Mucosa of stomach (tissue), 1 donor: Measurements from ENCODE around the gene MSH6.

Source experiments
- H3K27me3 ChIP-seq: one replicate; pipeline ENCODE4 v1.7.0; 2013; ENCODE audit warnings: mild to moderate bottlenecking, low read length; ENCODE audit not compliant: control insufficient read depth, insufficient read depth
- H3K36me3 ChIP-seq: one replicate; pipeline ENCODE4 v1.7.0; 2013; ENCODE audit warnings: low read length; ENCODE audit not compliant: control insufficient read depth, insufficient read depth
- H3K4me1 ChIP-seq: one replicate; pipeline ENCODE4 v1.7.0; 2013; ENCODE audit warnings: mild to moderate bottlenecking, low read length; ENCODE audit not compliant: control insufficient read depth, insufficient read depth
- H3K4me3 ChIP-seq: one replicate; pipeline ENCODE4 v1.7.0; 2013; ENCODE audit warnings: low read length
- H3K9ac ChIP-seq: one replicate; pipeline ENCODE4 v1.7.0; 2013; ENCODE audit warnings: mild to moderate bottlenecking, low read length, moderate library complexity
- H3K9me3 ChIP-seq: one replicate; pipeline ENCODE4 v1.7.0; 2013; ENCODE audit warnings: mild to moderate bottlenecking, low read length, moderate library complexity; ENCODE audit not compliant: control insufficient read depth
- donor health status: Pancreatic carcinoma.

The MSH6 gene, protein sequence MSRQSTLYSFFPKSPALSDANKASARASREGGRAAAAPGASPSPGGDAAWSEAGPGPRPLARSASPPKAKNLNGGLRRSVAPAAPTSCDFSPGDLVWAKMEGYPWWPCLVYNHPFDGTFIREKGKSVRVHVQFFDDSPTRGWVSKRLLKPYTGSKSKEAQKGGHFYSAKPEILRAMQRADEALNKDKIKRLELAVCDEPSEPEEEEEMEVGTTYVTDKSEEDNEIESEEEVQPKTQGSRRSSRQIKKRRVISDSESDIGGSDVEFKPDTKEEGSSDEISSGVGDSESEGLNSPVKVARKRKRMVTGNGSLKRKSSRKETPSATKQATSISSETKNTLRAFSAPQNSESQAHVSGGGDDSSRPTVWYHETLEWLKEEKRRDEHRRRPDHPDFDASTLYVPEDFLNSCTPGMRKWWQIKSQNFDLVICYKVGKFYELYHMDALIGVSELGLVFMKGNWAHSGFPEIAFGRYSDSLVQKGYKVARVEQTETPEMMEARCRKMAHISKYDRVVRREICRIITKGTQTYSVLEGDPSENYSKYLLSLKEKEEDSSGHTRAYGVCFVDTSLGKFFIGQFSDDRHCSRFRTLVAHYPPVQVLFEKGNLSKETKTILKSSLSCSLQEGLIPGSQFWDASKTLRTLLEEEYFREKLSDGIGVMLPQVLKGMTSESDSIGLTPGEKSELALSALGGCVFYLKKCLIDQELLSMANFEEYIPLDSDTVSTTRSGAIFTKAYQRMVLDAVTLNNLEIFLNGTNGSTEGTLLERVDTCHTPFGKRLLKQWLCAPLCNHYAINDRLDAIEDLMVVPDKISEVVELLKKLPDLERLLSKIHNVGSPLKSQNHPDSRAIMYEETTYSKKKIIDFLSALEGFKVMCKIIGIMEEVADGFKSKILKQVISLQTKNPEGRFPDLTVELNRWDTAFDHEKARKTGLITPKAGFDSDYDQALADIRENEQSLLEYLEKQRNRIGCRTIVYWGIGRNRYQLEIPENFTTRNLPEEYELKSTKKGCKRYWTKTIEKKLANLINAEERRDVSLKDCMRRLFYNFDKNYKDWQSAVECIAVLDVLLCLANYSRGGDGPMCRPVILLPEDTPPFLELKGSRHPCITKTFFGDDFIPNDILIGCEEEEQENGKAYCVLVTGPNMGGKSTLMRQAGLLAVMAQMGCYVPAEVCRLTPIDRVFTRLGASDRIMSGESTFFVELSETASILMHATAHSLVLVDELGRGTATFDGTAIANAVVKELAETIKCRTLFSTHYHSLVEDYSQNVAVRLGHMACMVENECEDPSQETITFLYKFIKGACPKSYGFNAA (N-terminal part only)

DNA sequence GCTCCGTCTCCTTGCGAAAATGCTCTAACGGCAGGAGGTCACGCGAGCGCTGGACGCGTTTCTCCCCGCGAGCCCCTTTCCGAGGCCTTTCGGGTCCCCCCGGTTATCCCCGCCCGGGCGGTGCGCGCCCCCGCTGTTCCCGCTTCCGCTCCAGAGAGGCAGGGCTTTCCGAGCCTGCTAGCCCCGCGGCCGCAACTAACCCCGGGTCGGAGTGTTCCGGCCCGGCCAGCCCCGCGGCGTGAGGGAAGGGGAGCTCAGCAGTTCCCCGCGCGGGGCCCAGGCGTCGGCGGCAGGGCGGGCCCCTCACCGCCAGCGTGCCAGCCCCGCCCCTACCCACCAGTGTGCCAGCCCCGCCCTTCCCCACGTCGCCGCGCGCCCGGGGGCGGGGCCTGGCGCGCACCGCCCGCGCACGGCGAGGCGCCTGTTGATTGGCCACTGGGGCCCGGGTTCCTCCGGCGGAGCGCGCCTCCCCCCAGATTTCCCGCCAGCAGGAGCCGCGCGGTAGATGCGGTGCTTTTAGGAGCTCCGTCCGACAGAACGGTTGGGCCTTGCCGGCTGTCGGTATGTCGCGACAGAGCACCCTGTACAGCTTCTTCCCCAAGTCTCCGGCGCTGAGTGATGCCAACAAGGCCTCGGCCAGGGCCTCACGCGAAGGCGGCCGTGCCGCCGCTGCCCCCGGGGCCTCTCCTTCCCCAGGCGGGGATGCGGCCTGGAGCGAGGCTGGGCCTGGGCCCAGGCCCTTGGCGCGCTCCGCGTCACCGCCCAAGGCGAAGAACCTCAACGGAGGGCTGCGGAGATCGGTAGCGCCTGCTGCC, at the start of gene MSH6:
Gene MSH6 (plus strand): TSS at position 475 of the 815 bp plus-strand sequence. CDS start 89 bp downstream, at position 564.
- no peaks in the 10 kb centered on the region for H3K4me1 ChIP-seq
- H3K9me3 ChIP-seq = no peaks in the 10 kb centered on the region
- H3K27me3 ChIP-seq = no peaks in the 10 kb centered on the region
- peak within 1 kb of the TSS; percentile 70 for H3K9ac ChIP-seq
- peak within 1 kb of the TSS; percentile 67 for H3K4me3 ChIP-seq
- no peaks in the 10 kb centered on the region for H3K36me3 ChIP-seq

DNA sequence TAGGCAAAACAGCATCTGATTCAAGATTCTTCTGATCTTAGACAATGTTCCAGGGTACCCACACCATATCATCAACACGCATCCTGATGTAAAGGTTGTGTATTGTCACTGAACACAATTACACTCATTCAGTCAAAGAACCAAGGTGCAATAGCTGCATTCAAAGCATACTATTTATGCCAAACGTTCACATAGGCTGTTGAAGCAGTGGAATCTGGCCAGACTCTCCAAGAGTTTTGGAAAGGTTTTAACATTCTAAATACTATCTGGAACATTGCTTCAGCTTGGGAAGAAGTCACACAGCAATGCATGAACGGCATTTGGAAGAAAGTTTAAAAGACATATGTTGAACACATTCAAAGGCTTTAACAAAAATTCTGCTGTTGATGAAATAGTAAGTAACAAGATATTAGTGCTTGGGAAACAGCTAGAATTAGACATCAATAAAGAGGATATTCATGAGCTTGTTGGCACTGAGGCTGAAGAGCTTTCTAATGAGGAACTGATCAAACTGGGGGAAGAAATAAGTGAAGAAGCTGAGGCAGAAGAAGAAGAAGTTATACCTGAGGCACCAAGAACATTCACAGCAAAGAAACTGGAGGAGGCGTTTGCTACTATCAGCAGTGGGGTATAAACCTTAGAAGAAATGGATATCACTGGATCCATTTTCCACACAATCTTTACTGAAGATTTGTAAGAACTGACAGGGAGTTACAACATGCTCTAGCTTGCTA, 47.6 kb upstream of the MSH6 start:
- no peaks in the 10 kb centered on the region for H3K27me3 ChIP-seq
- H3K9ac ChIP-seq = no peak overlapping the region
- no peaks in the 10 kb centered on the region for H3K9me3 ChIP-seq
- H3K4me1 ChIP-seq = no peaks in the 10 kb centered on the region
- no peak overlapping the region for H3K4me3 ChIP-seq
- no peaks in the 10 kb centered on the region for H3K36me3 ChIP-seq

DNA sequence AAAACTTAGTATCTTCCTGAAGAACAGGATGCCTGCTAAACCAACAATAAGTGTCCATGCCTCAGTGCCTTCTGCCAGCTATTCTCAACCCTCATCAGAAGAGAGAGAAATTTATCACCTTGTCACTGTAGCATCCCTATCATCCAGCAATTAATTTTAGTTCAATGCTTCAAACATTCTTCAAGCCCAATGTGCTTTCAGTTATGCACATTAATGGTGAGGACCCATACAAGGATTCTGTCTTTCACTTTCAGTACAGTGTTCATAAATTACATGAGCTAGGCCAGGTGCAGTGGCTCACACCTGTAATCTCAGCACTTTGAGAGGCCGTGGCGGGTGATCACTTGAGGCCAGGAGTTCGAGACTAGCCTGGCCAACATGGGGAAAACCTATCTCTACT, 47.0 kb upstream of the MSH6 start:
- Histone ChIP-seq H3K9ac (no peak overlapping the region), H3K36me3 (no peaks in the 10 kb centered on the region), H3K4me3 (no peak overlapping the region), H3K4me1 (no peaks in the 10 kb centered on the region), H3K9me3 (no peaks in the 10 kb centered on the region), H3K27me3 (no peaks in the 10 kb centered on the region)

DNA sequence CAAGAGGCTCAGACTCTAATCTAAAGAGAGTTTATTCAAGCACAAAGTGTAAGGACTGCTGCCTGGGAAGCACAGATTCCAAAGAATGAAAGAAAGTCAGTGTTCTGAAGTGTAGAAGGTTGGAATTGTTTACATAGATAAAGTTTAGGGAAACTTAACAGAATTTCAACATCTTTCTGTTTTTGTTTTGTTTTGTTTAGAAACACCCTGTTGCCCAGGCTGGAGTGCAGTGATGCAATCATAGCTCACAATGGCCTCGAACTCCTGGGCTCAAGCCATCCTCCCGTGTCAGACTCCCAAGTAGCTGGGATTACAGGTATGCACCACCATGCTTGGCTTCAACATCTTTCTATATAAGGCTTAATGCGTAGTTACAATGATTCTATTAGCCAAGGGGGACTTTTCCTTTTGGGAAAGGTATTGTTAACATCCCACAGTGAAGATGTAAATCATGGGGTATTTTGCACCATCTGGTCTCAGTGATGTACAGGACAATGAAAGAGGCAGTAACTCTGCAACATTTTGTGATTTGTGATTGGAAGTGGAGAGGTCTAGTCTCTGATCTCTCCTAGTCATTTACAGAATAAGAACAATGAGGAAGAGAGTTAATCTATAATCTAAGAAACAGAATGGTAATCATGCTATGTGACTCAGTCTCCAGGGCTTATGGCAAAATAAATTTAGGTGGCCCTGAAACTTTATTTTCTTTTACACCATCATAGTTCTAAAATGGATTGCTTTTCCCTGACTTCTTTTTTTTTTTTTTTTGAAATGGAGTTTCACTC, 45.6 kb upstream of the MSH6 start:
- Histone ChIP-seq H3K9me3 (no peaks in the 10 kb centered on the region), H3K4me1 (no peaks in the 10 kb centered on the region), H3K36me3 (no peaks in the 10 kb centered on the region), H3K9ac (no peak overlapping the region), H3K27me3 (no peaks in the 10 kb centered on the region), H3K4me3 (no peak overlapping the region)

DNA sequence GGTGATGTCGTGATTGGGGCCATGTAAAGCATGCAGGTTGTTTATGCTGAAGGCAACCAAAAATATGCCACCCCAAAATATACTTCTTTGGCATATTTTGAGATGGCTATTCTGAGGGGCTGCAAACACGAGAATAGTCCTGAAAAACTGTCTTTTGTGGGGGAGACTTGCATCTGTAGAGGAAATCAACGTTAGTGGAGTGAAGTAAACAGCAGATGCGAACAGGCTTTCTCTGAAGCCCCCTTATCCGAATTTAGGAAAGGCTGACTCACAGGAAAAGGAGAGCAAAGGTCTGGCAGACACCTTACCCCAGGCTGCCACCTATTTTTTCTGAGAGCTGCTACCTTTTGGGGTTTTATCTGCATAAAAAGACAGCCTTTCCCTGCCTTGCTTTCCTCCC, 44.6 kb upstream of the MSH6 start:
- Histone ChIP-seq H3K4me3 (no peak overlapping the region), H3K36me3 (no peaks in the 10 kb centered on the region), H3K9ac (no peak overlapping the region), H3K4me1 (no peaks in the 10 kb centered on the region), H3K9me3 (no peaks in the 10 kb centered on the region), H3K27me3 (no peaks in the 10 kb centered on the region)

DNA sequence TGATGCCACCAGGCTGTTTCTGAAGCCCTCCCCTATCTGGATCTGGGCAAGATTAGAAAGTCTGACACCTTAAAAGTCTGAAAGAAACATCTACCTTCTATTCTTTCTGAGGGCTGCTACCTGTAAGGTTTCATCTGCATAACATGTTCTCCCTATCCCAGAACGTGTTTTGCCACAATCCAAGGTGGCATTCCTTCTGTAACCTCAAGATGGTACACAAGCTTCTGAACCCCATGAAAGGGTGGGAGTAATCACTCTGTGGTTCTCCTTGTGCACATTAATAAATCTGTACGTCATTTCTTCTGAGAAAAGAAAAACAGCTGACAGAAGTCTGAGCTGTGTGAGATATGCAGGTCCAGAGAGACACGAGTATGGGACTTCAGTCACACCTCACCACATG, 41.8 kb upstream of the MSH6 start:
- Histone ChIP-seq H3K4me3 (no peak overlapping the region), H3K9me3 (no peaks in the 10 kb centered on the region), H3K9ac (no peak overlapping the region), H3K4me1 (no peaks in the 10 kb centered on the region), H3K36me3 (no peaks in the 10 kb centered on the region), H3K27me3 (no peaks in the 10 kb centered on the region)

DNA sequence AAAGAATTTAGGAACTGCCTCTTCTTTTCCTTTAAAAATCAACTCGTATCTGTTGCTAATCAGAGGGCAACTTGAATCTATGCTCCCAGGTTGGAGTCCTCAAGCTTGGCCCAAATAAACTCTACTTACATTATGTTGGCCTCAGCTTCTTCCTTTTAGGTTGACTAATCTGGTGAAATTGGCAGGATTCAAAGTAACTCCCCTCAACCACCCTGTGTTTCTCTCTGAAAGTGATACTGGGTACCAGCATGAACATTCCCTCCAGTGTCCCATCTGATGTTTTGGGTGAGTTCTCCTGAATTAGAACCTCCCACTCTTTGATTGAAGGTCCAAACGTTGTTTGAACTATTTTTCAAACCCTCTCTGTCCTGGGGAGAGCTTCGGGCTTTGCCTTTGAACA, 41.3 kb upstream of the MSH6 start:
- Histone ChIP-seq H3K4me1 (no peaks in the 10 kb centered on the region), H3K9ac (no peak overlapping the region), H3K9me3 (no peaks in the 10 kb centered on the region), H3K27me3 (no peaks in the 10 kb centered on the region), H3K4me3 (no peak overlapping the region), H3K36me3 (no peaks in the 10 kb centered on the region)

DNA sequence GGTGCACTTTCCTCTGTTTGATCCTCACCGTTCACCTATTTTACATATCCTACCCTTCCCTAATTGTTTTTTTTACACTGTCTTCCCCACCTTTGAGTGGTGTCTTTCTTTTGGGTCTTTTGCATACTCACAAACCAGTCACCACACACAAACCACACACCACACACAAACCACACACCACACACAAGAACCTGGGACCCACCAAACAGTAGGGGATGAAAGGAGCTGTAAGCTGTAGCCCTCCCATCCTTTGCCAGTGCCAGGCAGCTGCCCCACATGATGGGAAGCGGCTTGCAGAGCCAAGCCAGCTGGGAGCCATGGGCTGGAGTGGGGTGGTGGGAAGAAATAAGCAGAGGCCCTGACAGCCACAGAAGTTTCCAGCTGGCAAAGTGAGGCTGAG, 38.9 kb upstream of the MSH6 start:
- Histone ChIP-seq H3K9ac (no peak overlapping the region), H3K4me3 (no peak overlapping the region), H3K27me3 (no peaks in the 10 kb centered on the region), H3K36me3 (no peaks in the 10 kb centered on the region), H3K4me1 (no peaks in the 10 kb centered on the region), H3K9me3 (no peaks in the 10 kb centered on the region)

DNA sequence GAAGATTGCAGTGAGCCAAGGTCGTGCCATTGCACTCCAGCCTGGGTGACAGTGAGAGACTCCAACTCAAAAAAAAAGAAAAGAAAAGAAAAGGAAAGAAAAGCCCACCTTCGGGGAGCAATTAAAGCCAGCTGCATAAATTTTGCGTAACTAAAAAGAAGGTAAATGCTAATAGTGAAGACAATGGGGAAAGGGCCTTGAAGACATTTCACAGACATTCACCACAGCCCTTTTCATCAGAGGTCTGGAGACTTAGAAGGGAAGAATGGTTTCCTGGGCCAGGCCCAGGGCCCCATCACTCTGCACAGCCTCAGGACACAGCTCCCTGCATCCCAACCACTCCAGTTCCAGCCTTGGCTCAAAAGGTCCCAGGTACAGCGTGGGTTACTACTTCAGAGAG, 35.1 kb upstream of the MSH6 start:
- no peaks in the 10 kb centered on the region for H3K36me3 ChIP-seq
- no peaks in the 10 kb centered on the region for H3K9me3 ChIP-seq
- H3K27me3 ChIP-seq = no peaks in the 10 kb centered on the region
- H3K4me3 ChIP-seq = no peak overlapping the region
- H3K4me1 ChIP-seq = no peaks in the 10 kb centered on the region
- no peak overlapping the region for H3K9ac ChIP-seq

DNA sequence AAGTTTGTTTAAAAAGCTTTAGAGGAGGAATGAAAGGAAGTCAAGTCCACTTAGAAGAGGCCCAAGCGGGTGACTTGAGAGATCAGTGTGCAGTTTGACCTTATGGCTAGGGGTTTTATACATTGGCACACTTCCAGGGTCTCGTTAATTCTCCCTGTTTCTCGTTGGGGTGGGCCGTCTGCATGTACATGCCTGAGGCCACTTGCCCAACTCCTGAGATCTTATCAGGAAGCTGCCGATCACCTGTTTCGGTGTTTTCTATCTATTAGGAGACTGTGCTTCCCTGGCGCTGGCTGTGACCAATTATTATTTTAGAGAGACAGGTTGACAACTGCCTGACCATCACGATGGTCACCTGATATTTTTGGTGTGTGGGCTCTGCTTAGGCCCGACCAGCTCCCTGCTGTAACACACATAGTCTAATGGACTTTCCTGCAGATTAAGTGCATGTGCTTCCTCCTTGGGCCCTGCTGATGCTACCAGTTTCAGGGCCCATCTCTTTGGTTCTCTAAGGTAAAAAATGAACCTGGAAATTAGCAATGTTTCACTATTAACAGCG, 31.0 kb upstream of the MSH6 start:
- Histone ChIP-seq H3K36me3 (no peaks in the 10 kb centered on the region), H3K9me3 (no peaks in the 10 kb centered on the region), H3K4me1 (no peaks in the 10 kb centered on the region), H3K9ac (no peak overlapping the region), H3K4me3 (no peak overlapping the region), H3K27me3 (no peaks in the 10 kb centered on the region)
